ENCODE measurements around the gene RHEB.

- TF ChIP-seq CTCF (IDR thresholded peaks at IDR 0.05) (no peak), POLR2A (IDR thresholded peaks at IDR 0.05) (no peak)
Measured at GRCh38 chr7:151511270-151511669, 8.4 kb downstream of the RHEB start.

All from body of pancreas (tissue), 4 donors.